Measurements from ENCODE around the gene ATG7. TPM values are rescaled to one million over a fixed set of nuclear protein-coding genes. Genes with fewer than 3 reads are reported as not detected.

Gene ATG7
- total RNA-seq, 4 donors from 2014 or later = 31.3 to 67.7 (median 51.3) TPM

- intact Hi-C loops (cut with DNase I) = no loop called here
- WGBS, 2 donors = 36 to 48% methylated on average over 12 to 13 of the region's 16 CpGs
- no peaks in the 10 kb centered on the region for H3K36me3 ChIP-seq
- no peaks in the 10 kb centered on the region for H3K9me3 ChIP-seq
- TF ChIP-seq POLR2A (IDR thresholded peaks at IDR 0.05) = no peak
- TF ChIP-seq CTCF (IDR thresholded peaks at IDR 0.05) = no peak
- peak overlapping the region; percentile 39 to 83 (median 75) for H3K27ac ChIP-seq
- peak overlapping the region in 3 of 4 donors; percentile 35 to 53 (median 35) for H3K4me3 ChIP-seq
- DNase-seq = no peak
- H3K4me1 ChIP-seq = peaks cover 18 to 75% (median 28%) of the 10 kb centered on the region in 3 donors
- no peaks in the 10 kb centered on the region for H3K27me3 ChIP-seq
Measured at GRCh38 chr3:11581237-11582190, 309.3 kb downstream of the ATG7 start.

- Histone ChIP-seq H3K4me1 (peaks cover 18 to 78% (median 28%) of the 10 kb centered on the region in 3 donors), H3K27ac (peak overlapping the region; percentile 39 to 83 (median 75)), H3K36me3 (peaks cover 0 to 5% (median 0%) of the 10 kb centered on the region in 3 donors), H3K4me3 (peak overlapping the region in 3 of 4 donors; percentile 35 to 53 (median 35)), H3K27me3 (no peaks in the 10 kb centered on the region), H3K9me3 (no peaks in the 10 kb centered on the region)
- DNase-seq = no peak
- WGBS, 2 donors = 1 to 15% methylated on average over 12 to 13 of the region's 13 CpGs
- TF ChIP-seq POLR2A (IDR thresholded peaks at IDR 0.05) = no peak
- no peak for TF ChIP-seq CTCF (IDR thresholded peaks at IDR 0.05)
- intact Hi-C loops (cut with DNase I) = no loop called here
Measured at GRCh38 chr3:11582191-11582968, 310.2 kb downstream of the ATG7 start.

- Histone ChIP-seq H3K27ac (peak overlapping the region in 2 of 4 donors; percentile 78 to 83), H3K4me3 (no peak overlapping the region), H3K9me3 (no peaks in the 10 kb centered on the region), H3K4me1 (peaks cover 18 to 83% (median 28%) of the 10 kb centered on the region in 3 donors), H3K36me3 (peaks cover 0 to 5% (median 0%) of the 10 kb centered on the region in 3 donors), H3K27me3 (no peaks in the 10 kb centered on the region)
- intact Hi-C loops (cut with DNase I) = no loop called here
- TF ChIP-seq POLR2A (IDR thresholded peaks at IDR 0.05) = no peak
- no peak for TF ChIP-seq CTCF (IDR thresholded peaks at IDR 0.05)
- DNase-seq = no peak
Measured at GRCh38 chr3:11583235-11583634, 311.0 kb downstream of the ATG7 start.

- DNase-seq = no peak
Measured at GRCh38 chr3:11583638-11584046, 311.4 kb downstream of the ATG7 start.

More at GRCh38 chr3:11583638-11584046, 311.4 kb downstream of the ATG7 start:
- H3K27ac ChIP-seq = peak overlapping the region in 3 of 4 donors; percentile 31 to 83 (median 44)
- WGBS, 2 donors = 49 to 50% methylated on average over 10 of the region's 10 CpGs
- peaks cover 18 to 86% (median 28%) of the 10 kb centered on the region in 3 donors for H3K4me1 ChIP-seq
- no peak overlapping the region for H3K4me3 ChIP-seq
- TF ChIP-seq CTCF (IDR thresholded peaks at IDR 0.05) = no peak
- no peak for TF ChIP-seq POLR2A (IDR thresholded peaks at IDR 0.05)
- H3K36me3 ChIP-seq = peaks cover 0 to 5% (median 0%) of the 10 kb centered on the region in 3 donors
- no peaks in the 10 kb centered on the region for H3K9me3 ChIP-seq
- H3K27me3 ChIP-seq = no peaks in the 10 kb centered on the region
- intact Hi-C loops (cut with DNase I) = no loop called here
